Muscle layer of colon (tissue), 2 donors: ENCODE data around the gene KLHL6.
"Not testable (repeated sequence)": the region's sequence is repeated elsewhere in the genome, so short reads cannot be mapped to it uniquely, and the experiment has no call there.

Source experiments
- H3K27ac ChIP-seq: one replicate; pipeline ENCODE4 v1.7.0; 2013; ENCODE audit warnings: low read depth, mild to moderate bottlenecking, low read length, moderate library complexity
- H3K27me3 ChIP-seq, 2 donors: one replicate each; pipeline ENCODE4 v1.7.0; 2013; ENCODE audit warnings: low read length in 2 of 2, mild to moderate bottlenecking in 2 of 2; ENCODE audit not compliant: insufficient read depth in 2 of 2, control insufficient read depth in 1 of 2
- H3K36me3 ChIP-seq: one replicate; pipeline ENCODE4 v1.7.0; 2013; ENCODE audit warnings: mild to moderate bottlenecking, low read length; ENCODE audit not compliant: insufficient read depth
- H3K4me1 ChIP-seq: one replicate; pipeline ENCODE4 v1.7.0; 2013; ENCODE audit warnings: mild to moderate bottlenecking, low read length; ENCODE audit not compliant: insufficient read depth
- H3K4me3 ChIP-seq, 2 donors: one replicate each; pipeline ENCODE4 v1.7.0; 2013; ENCODE audit warnings: low read length in 2 of 2, low read depth in 1 of 2, mild to moderate bottlenecking in 1 of 2, moderate library complexity in 1 of 2
- H3K9ac ChIP-seq: one replicate; pipeline ENCODE4 v1.7.0; 2013; ENCODE audit warnings: low read length
- H3K9me3 ChIP-seq: one replicate; pipeline ENCODE4 v1.7.0; 2013; ENCODE audit warnings: mild to moderate bottlenecking, low read length
- donor health status: abdominal sarcoma.
- donor health status: Adenocarcinoma of cecum.

KLHL6 gene

GRCh38 chr3:183475764-183476162, 79.7 kb downstream of the KLHL6 start:
- H3K9me3 ChIP-seq, H3K27me3 ChIP-seq, H3K9ac ChIP-seq, H3K4me3 ChIP-seq, H3K36me3 ChIP-seq, H3K4me1 ChIP-seq, H3K27ac ChIP-seq: not testable (repeated sequence)

GRCh38 chr3:183475016-183475763, 80.3 kb downstream of the KLHL6 start:
- no peaks in the 10 kb centered on the region for H3K4me1 ChIP-seq
- no peak overlapping the region for H3K4me3 ChIP-seq
- no peaks in the 10 kb centered on the region for H3K36me3 ChIP-seq
- no peaks in the 10 kb centered on the region for H3K9me3 ChIP-seq
- no peaks in the 10 kb centered on the region for H3K27me3 ChIP-seq
- no peak overlapping the region for H3K27ac ChIP-seq
- H3K9ac ChIP-seq: no peak overlapping the region

GRCh38 chr3:183473969-183474368, 81.5 kb downstream of the KLHL6 start:
- Histone ChIP-seq H3K36me3 (no peaks in the 10 kb centered on the region), H3K9ac (no peak overlapping the region)

GRCh38 chr3:183472155-183472554, 83.4 kb downstream of the KLHL6 start:
- peaks cover 7% of the 10 kb centered on the region for H3K4me1 ChIP-seq
- no peak overlapping the region for H3K27ac ChIP-seq
- no peak overlapping the region for H3K4me3 ChIP-seq
- H3K27me3 ChIP-seq: no peaks in the 10 kb centered on the region
- H3K36me3 ChIP-seq: no peaks in the 10 kb centered on the region
- H3K9ac ChIP-seq: no peak overlapping the region
- no peaks in the 10 kb centered on the region for H3K9me3 ChIP-seq

More at GRCh38 chr3:183473969-183474368, 81.5 kb downstream of the KLHL6 start:
- Histone ChIP-seq H3K27me3 (no peaks in the 10 kb centered on the region), H3K4me3 (no peak overlapping the region), H3K9me3 (no peaks in the 10 kb centered on the region), H3K27ac (no peak overlapping the region), H3K4me1 (peaks cover 7% of the 10 kb centered on the region)

DNA sequence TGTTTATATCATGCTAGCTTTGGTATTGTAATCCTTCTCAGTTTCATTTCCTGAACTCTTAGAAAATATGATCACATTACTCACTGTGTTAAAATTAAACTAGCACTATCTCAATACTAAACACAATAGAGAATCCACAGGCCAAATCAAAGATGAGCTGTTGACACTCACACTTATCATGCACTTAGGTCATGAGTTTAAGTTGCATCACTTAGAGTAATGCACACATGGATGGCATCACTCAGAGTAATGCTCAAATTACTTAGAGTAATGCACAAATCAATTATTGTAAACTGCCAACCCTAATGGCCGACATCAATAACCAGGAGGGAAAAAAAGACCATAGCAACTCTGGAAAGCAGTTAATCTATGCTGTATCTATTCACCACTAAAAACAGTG, 87.1 kb downstream of the KLHL6 start:
- Histone ChIP-seq H3K27ac (no peak overlapping the region), H3K9ac (no peak overlapping the region), H3K27me3 (no peaks in the 10 kb centered on the region), H3K36me3 (no peaks in the 10 kb centered on the region), H3K9me3 (no peaks in the 10 kb centered on the region), H3K4me1 (peaks cover 7% of the 10 kb centered on the region), H3K4me3 (no peak overlapping the region)

- H3K4me1 ChIP-seq: peaks cover 7% of the 10 kb centered on the region
- no peaks in the 10 kb centered on the region for H3K27me3 ChIP-seq
- H3K9me3 ChIP-seq: no peaks in the 10 kb centered on the region
- no peak overlapping the region for H3K9ac ChIP-seq
- H3K27ac ChIP-seq: no peak overlapping the region
- H3K4me3 ChIP-seq: no peak overlapping the region
- no peaks in the 10 kb centered on the region for H3K36me3 ChIP-seq
Measured at GRCh38 chr3:183466575-183466974, 88.9 kb downstream of the KLHL6 start.

GRCh38 chr3:183465710-183466109, 89.8 kb downstream of the KLHL6 start:
- not testable (repeated sequence) for H3K4me1 ChIP-seq, H3K9me3 ChIP-seq, H3K27ac ChIP-seq, H3K27me3 ChIP-seq, H3K36me3 ChIP-seq, H3K4me3 ChIP-seq, H3K9ac ChIP-seq

DNA sequence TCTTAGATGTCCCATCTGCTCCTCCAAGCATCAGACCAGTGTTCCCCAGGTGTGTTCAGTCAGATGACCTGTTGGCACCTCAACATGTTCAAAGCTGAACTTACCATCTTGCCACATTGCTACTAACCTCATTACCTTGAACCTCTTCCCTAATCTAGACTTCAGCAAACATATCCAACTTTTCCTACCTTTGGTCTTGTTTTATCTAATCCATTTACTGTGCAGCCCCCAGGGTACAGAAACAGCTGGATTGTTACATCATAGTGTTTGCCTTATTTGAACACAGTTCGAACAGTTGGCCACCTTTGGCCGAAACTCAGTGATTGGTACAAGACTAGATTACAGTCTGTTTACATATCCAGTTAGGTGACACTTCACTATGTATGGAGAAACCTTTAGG, 91.0 kb downstream of the KLHL6 start:
- Histone ChIP-seq H3K9me3 (no peaks in the 10 kb centered on the region), H3K36me3 (no peaks in the 10 kb centered on the region), H3K4me1 (peaks cover 5% of the 10 kb centered on the region), H3K4me3 (no peak overlapping the region), H3K9ac (no peak overlapping the region), H3K27me3 (no peaks in the 10 kb centered on the region), H3K27ac (no peak overlapping the region)

GRCh38 chr3:183460081-183461055, 95.1 kb downstream of the KLHL6 start:
- Histone ChIP-seq H3K4me3 (no peak overlapping the region), H3K9me3 (no peaks in the 10 kb centered on the region), H3K27me3 (no peaks in the 10 kb centered on the region), H3K4me1 (no peaks in the 10 kb centered on the region), H3K36me3 (no peaks in the 10 kb centered on the region), H3K9ac (no peak overlapping the region), H3K27ac (no peak overlapping the region)

GRCh38 chr3:183455089-183455488, 100.4 kb downstream of the KLHL6 start:
- Histone ChIP-seq H3K4me1 (no peaks in the 10 kb centered on the region), H3K9ac (no peak overlapping the region), H3K36me3 (peaks cover 12% of the 10 kb centered on the region), H3K4me3 (no peak overlapping the region), H3K27me3 (no peaks in the 10 kb centered on the region), H3K27ac (no peak overlapping the region), H3K9me3 (no peaks in the 10 kb centered on the region)

DNA sequence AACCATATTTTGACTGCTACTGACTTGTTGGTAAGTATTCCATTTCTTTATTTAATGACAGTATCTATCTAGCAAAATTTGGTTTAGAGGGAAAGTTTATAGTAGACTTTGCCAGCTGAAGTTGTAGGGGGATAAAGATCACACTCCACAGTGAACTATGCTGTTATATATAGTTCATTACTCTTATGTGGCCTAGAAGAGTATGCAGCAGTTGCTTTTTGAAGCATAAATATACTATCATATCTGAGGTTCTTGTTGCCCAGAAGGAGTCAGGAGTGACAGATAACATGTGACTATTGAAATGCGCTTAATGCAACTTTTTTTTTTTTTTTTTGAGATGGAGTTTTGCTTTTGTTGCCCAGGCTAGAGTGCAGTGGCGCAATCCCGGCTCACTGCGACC, 101.4 kb downstream of the KLHL6 start:
- Histone ChIP-seq H3K4me1 (peaks cover 7% of the 10 kb centered on the region), H3K9me3 (no peaks in the 10 kb centered on the region), H3K9ac (no peak overlapping the region), H3K27me3 (no peaks in the 10 kb centered on the region), H3K27ac (no peak overlapping the region), H3K4me3 (no peak overlapping the region), H3K36me3 (peaks cover 12% of the 10 kb centered on the region)
